Measurements from ENCODE around the gene NRTN.

The NRTN gene

DNA sequence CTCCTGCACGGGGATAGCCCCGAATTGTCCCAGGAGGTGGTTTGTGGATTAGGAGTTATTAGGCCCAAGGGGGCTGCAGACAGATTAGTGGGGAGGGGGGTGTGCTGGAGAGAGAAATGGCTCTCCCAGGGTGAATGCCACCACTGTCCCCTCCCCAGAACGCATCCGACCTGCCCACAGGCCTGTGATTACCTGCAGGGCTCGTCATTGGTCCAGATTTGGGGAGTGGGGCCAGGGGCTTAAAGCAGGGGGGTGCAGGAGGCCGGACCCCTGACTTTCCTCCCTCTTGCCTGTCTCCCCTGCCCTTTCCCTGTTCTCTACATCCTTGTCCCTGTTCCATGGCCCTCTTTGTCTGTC lies 1.2 kb downstream of the NRTN start:
- in situ Hi-C loops (cut with MboI; ENCODE audit: low pct_unique_long_range_greater_than_20kb, low sequenced_read_pairs, unreplicated experiment), result loop anchor here (25.0 kb wide), 1 partner anchor 206 kb away; no protein-coding TSS in a partner anchor
- DNase-seq (ENCODE audit: low spot score), result no peak
- TF ChIP-seq, protein P1, sequence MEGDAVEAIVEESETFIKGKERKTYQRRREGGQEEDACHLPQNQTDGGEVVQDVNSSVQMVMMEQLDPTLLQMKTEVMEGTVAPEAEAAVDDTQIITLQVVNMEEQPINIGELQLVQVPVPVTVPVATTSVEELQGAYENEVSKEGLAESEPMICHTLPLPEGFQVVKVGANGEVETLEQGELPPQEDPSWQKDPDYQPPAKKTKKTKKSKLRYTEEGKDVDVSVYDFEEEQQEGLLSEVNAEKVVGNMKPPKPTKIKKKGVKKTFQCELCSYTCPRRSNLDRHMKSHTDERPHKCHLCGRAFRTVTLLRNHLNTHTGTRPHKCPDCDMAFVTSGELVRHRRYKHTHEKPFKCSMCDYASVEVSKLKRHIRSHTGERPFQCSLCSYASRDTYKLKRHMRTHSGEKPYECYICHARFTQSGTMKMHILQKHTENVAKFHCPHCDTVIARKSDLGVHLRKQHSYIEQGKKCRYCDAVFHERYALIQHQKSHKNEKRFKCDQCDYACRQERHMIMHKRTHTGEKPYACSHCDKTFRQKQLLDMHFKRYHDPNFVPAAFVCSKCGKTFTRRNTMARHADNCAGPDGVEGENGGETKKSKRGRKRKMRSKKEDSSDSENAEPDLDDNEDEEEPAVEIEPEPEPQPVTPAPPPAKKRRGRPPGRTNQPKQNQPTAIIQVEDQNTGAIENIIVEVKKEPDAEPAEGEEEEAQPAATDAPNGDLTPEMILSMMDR (IDR thresholded peaks at IDR 0.05; ENCODE audit: extremely low read depth, insufficient read depth, missing control alignments), result no peak

GRCh38 chr19:5806905-5807304 lies 2.0 kb downstream of the NRTN start:
- TF ChIP-seq, protein P1 (IDR thresholded peaks at IDR 0.05; ENCODE audit: extremely low read depth, insufficient read depth, missing control alignments), result no peak
- in situ Hi-C loops (cut with MboI; ENCODE audit: low pct_unique_long_range_greater_than_20kb, low sequenced_read_pairs, unreplicated experiment), result loop anchor here (25.0 kb wide), 1 partner anchor 205 kb away; no protein-coding TSS in a partner anchor
- no peak for DNase-seq (ENCODE audit: low spot score)

DNA sequence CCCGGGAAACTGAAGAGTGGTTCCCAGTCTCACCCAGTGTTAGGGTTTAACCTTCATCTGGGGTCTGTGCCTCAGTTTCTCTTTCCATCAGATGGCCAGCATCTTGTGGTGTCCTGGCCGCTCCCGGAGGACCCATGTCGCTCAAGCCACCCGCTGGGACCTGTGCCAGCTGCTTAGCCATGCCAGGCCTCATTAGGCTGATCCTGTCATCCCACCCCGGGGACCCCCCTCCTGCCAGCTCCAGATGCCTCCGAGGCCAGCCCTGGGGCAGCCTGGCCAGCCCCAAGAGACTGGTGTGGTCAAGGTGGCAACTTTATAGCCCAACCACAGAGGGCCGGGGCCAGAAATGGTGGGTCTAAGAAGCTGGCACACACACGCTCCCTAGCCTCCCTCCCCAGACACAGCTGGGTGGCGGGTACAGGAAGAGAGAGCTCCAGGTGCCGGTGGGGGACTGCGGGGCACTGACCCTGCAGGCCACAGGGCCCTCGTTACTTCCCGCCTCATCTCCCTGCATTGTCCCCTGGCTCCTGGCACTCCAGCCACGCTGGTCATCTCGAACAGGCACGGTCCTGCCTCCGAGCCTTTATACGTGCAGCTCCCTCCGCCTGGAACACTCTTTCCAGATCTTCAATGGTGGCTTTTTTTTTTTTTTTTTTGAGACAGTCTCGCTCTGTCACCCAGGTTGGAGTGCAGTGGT lies 3.4 kb downstream of the NRTN start:
- no peak for DNase-seq (ENCODE audit: low spot score)
- in situ Hi-C loops (cut with MboI; ENCODE audit: low pct_unique_long_range_greater_than_20kb, low sequenced_read_pairs, unreplicated experiment), result loop anchor here (25.0 kb wide), 1 partner anchor 204 kb away; no protein-coding TSS in a partner anchor
- TF ChIP-seq, protein P1 (IDR thresholded peaks at IDR 0.05; ENCODE audit: extremely low read depth, insufficient read depth, missing control alignments), result no peak

DNA sequence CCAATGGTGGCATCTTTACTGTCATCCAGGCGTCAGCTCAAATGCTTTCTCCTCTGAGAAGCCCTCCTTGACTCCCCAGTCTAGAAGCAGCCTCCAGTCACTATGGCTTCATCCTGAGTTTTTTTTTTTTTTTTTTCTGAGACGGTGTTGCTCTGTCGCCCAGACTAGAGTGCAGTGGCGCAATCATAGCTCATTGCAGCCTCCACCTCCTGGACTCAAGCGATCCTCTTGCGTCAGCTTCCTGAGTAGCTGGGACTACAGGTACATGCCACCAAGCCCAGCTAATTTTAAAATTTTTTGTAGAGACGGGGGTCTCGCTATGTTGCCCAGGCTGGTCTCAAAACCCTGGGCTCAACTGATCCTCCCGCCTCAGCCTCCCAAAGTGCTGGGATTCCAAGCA lies 4.2 kb downstream of the NRTN start:
- no peak for DNase-seq (ENCODE audit: low spot score)
- TF ChIP-seq, protein P1 (IDR thresholded peaks at IDR 0.05; ENCODE audit: extremely low read depth, insufficient read depth, missing control alignments), result no peak
- in situ Hi-C loops (cut with MboI; ENCODE audit: low pct_unique_long_range_greater_than_20kb, low sequenced_read_pairs, unreplicated experiment), result loop anchor here (25.0 kb wide), 1 partner anchor 203 kb away; no protein-coding TSS in a partner anchor

- in situ Hi-C loops (cut with MboI; ENCODE audit: low pct_unique_long_range_greater_than_20kb, low sequenced_read_pairs, unreplicated experiment), result loop anchor here (25.0 kb wide), 1 partner anchor 203 kb away; no protein-coding TSS in a partner anchor
Observed at GRCh38 chr19:5809469-5809868, 4.6 kb downstream of the NRTN start.

GRCh38 chr19:5811117-5811516 lies 6.2 kb downstream of the NRTN start:
- TF ChIP-seq, protein P1 (IDR thresholded peaks at IDR 0.05; ENCODE audit: extremely low read depth, insufficient read depth, missing control alignments), result no peak
- in situ Hi-C loops (cut with MboI; ENCODE audit: low pct_unique_long_range_greater_than_20kb, low sequenced_read_pairs, unreplicated experiment), result loop anchor here (25.0 kb wide), 1 partner anchor 201 kb away; no protein-coding TSS in a partner anchor
- DNase-seq (ENCODE audit: low spot score), result no peak

More at GRCh38 chr19:5809469-5809868, 4.6 kb downstream of the NRTN start:
- TF ChIP-seq, protein P1 (IDR thresholded peaks at IDR 0.05; ENCODE audit: extremely low read depth, insufficient read depth, missing control alignments), result no peak
- DNase-seq (ENCODE audit: low spot score), result no peak

Measured in GM13977 (cell line).